ENCODE data around the gene BRD4. TPM values are rescaled to one million over a fixed set of nuclear protein-coding genes. Genes with fewer than 3 reads are reported as not detected.
A peak's percentile ranks its signal among the peaks of the same experiment; 100 is the strongest.
"Not testable (repeated sequence)": the region's sequence is repeated elsewhere in the genome, so short reads cannot be mapped to it uniquely, and the experiment has no call there.

Gene BRD4
- total and polyA plus RNA-seq, 8 donors: 51.1 to 89.6 (median 56.6) TPM

- no peaks in the 10 kb centered on the region for H3K9me3 ChIP-seq
- intact Hi-C loops (cut with DNase I): no loop called here
- no peak for TF ChIP-seq CTCF (IDR thresholded peaks at IDR 0.05)
- no peaks in the 10 kb centered on the region for H3K27me3 ChIP-seq
- H3K4me3 ChIP-seq: no peak overlapping the region
- H3K36me3 ChIP-seq: peaks cover 3 to 84% of the 10 kb centered on the region in 2 donors
- ATAC-seq: no peak
- no peak overlapping the region for H3K27ac ChIP-seq
- peaks cover 0 to 8% of the 10 kb centered on the region in 2 donors for H3K4me1 ChIP-seq
- DNase-seq: no peak
Measured at GRCh38 chr19:15358918-15359317, 26.6 kb upstream of the BRD4 start.

GRCh38 chr19:15357906-15358305 is 25.6 kb upstream of the BRD4 start:
- Histone ChIP-seq H3K27me3 (no peaks in the 10 kb centered on the region), H3K9me3 (no peaks in the 10 kb centered on the region), H3K27ac (no peak overlapping the region), H3K4me3 (no peak overlapping the region), H3K36me3 (peaks cover 3 to 94% of the 10 kb centered on the region in 2 donors), H3K4me1 (peaks cover 0 to 8% of the 10 kb centered on the region in 2 donors)
- DNase-seq (peak in 1 of 4 donors; percentile 37), ATAC-seq (no peak)
- intact Hi-C loops (cut with DNase I): no loop called here
- no peak for TF ChIP-seq CTCF (IDR thresholded peaks at IDR 0.05)

- Histone ChIP-seq H3K4me3 (no peak overlapping the region), H3K27ac (no peak overlapping the region), H3K4me1 (no peaks in the 10 kb centered on the region), H3K36me3 (peaks cover under 1 to 83% of the 10 kb centered on the region in 2 donors), H3K27me3 (no peaks in the 10 kb centered on the region), H3K9me3 (no peaks in the 10 kb centered on the region)
- DNase-seq (peak in 1 of 4 donors; percentile 75), ATAC-seq (peak; percentile 31)
- no peak for TF ChIP-seq CTCF (IDR thresholded peaks at IDR 0.05)
- intact Hi-C loops (cut with DNase I): no loop called here
Measured at GRCh38 chr19:15354566-15355296, 22.4 kb upstream of the BRD4 start.

GRCh38 chr19:15353908-15354307 is 21.6 kb upstream of the BRD4 start:
- Histone ChIP-seq H3K9me3 (no peaks in the 10 kb centered on the region), H3K4me1 (no peaks in the 10 kb centered on the region), H3K36me3 (peaks cover 0 to 75% of the 10 kb centered on the region in 2 donors), H3K27me3 (no peaks in the 10 kb centered on the region), H3K27ac (no peak overlapping the region), H3K4me3 (no peak overlapping the region)
- no peak for TF ChIP-seq CTCF (IDR thresholded peaks at IDR 0.05)
- ATAC-seq (no peak), DNase-seq (no peak)
- intact Hi-C loops (cut with DNase I): no loop called here

GRCh38 chr19:15352535-15352934 is 20.2 kb upstream of the BRD4 start:
- ATAC-seq; H3K9me3 ChIP-seq; H3K4me1 ChIP-seq; intact Hi-C loops (cut with DNase I); H3K27ac ChIP-seq; H3K27me3 ChIP-seq; H3K4me3 ChIP-seq; DNase-seq: not testable (repeated sequence)
- H3K36me3 ChIP-seq: peaks cover 0 to 64% of the 10 kb centered on the region in 2 donors

- H3K27me3 ChIP-seq; H3K4me3 ChIP-seq; intact Hi-C loops (cut with DNase I); ATAC-seq; H3K27ac ChIP-seq; H3K9me3 ChIP-seq; H3K4me1 ChIP-seq; DNase-seq: not testable (repeated sequence)
- H3K36me3 ChIP-seq: peaks cover 0 to 44% of the 10 kb centered on the region in 2 donors
Measured at GRCh38 chr19:15341328-15341727, 9.0 kb upstream of the BRD4 start.
